HepG2 (cell line): ENCODE measurements around the gene MTCP1.

Experiments used
- EZH2 ChIP-seq: conservative IDR thresholded peaks from 2 replicates; pipeline ENCODE4 v1.6.1; 2012; ENCODE audit warnings: mild to moderate bottlenecking, low read depth, low read length, moderate library complexity
- POLR2A ChIP-seq, 2 experiments: IDR thresholded peaks; 2 replicates each; pipeline ENCODE4 v1.6.1; 2011; ENCODE audit warnings: low read depth in 2 of 2, low read length in 2 of 2, mild to moderate bottlenecking in 1 of 2, moderate library complexity in 1 of 2; ENCODE audit not compliant: insufficient read depth in 1 of 2
- POLR2AphosphoS5 ChIP-seq: IDR thresholded peaks from 2 replicates; pipeline ENCODE4 v1.6.1; 2012; ENCODE audit warnings: low read depth, low read length
- STAG1 ChIP-seq: sonication (generic); formaldehyde crosslinking; IDR thresholded peaks from 2 replicates; pipeline ENCODE4 v1.4.0; 2020; ENCODE audit warnings: missing genetic modification reagents
- ZNF547 ChIP-seq: sonication (generic); formaldehyde crosslinking; IDR thresholded peaks from 2 replicates; pipeline ENCODE4 v1.5.1; 2020; ENCODE audit warnings: mild to moderate bottlenecking, missing genetic modification reagents
- TF ChIP-seq, protein P1 (sequence below): sonication (generic); formaldehyde crosslinking; IDR thresholded peaks from 2 replicates; pipeline ENCODE4 v1.5.0; 2020; ENCODE audit warnings: missing genetic modification reagents, mild to moderate bottlenecking, borderline replicate concordance
- TF ChIP-seq, protein P2 (sequence below): sonication (generic); formaldehyde crosslinking; IDR thresholded peaks from 2 replicates; pipeline ENCODE4 v1.5.1; 2020; ENCODE audit warnings: mild to moderate bottlenecking, missing genetic modification reagents, borderline replicate concordance
- TF ChIP-seq, protein P3 (sequence below): sonication (generic); formaldehyde crosslinking; IDR thresholded peaks from 2 replicates; pipeline ENCODE4 v1.5.0; 2020; ENCODE audit warnings: mild to moderate bottlenecking, missing genetic modification reagents, moderate library complexity

DNA sequence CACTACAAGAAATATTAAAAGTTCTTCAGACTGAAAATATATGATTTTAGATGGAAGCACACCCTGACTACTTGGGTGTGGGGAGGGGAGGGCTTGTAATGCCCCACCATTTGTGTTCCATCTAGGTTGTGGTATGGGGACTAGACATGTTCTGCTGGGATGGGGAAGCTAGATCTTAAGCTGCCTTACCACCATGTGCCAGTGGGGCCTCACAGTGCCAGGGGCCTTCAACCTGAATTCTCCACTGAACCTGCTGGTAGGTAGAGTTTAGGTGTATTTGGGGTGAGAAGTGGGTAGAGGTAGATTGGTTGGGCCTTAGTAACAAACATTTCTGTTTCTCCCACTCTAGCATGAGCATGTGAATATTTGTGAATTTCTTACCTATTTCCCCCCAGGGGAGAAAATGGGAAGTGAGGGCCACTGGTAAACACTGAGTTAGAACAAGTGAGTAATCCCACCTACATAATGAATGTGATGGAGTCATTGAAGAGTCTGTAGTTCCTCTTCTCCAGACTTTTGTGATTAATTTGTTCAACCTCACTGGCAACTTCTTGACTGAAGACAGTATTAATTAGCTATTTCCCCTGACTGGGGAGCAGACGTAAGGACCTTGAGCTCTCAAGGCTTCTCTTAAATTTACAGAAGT, 44.4 kb upstream of the MTCP1 start:
- TF ChIP-seq POLR2A (IDR thresholded peaks at IDR 0.05; ENCODE audit: insufficient read depth in 1 of 2, low read depth in 2 of 2, low read length in 2 of 2), result no peak
- TF ChIP-seq, protein P1, sequence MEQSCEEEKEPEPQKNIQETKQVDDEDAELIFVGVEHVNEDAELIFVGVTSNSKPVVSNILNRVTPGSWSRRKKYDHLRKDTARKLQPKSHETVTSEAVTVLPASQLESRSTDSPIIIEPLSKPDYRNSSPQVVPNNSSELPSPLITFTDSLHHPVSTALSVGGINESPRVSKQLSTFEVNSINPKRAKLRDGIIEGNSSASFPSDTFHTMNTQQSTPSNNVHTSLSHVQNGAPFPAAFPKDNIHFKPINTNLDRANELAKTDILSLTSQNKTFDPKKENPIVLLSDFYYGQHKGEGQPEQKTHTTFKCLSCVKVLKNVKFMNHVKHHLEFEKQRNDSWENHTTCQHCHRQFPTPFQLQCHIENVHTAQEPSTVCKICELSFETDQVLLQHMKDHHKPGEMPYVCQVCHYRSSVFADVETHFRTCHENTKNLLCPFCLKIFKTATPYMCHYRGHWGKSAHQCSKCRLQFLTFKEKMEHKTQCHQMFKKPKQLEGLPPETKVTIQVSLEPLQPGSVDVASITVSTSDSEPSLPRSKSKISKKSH (CRISPR knock-in tag), result no peak
- TF ChIP-seq EZH2, result no peak
- TF ChIP-seq ZNF547 (CRISPR knock-in tag), result no peak
- TF ChIP-seq, protein P2, sequence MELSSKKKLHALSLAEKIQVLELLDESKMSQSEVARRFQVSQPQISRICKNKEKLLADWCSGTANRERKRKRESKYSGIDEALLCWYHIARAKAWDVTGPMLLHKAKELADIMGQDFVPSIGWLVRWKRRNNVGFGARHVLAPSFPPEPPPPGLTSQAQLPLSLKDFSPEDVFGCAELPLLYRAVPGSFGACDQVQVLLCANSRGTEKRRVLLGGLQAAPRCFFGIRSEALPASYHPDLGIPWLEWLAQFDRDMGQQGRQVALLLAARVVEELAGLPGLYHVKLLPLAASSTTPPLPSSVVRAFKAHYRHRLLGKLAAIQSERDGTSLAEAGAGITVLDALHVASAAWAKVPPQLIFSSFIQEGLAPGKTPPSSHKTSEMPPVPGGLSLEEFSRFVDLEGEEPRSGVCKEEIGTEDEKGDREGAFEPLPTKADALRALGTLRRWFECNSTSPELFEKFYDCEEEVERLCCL, result no peak
- no peak for TF ChIP-seq POLR2AphosphoS5
- TF ChIP-seq, protein P3, sequence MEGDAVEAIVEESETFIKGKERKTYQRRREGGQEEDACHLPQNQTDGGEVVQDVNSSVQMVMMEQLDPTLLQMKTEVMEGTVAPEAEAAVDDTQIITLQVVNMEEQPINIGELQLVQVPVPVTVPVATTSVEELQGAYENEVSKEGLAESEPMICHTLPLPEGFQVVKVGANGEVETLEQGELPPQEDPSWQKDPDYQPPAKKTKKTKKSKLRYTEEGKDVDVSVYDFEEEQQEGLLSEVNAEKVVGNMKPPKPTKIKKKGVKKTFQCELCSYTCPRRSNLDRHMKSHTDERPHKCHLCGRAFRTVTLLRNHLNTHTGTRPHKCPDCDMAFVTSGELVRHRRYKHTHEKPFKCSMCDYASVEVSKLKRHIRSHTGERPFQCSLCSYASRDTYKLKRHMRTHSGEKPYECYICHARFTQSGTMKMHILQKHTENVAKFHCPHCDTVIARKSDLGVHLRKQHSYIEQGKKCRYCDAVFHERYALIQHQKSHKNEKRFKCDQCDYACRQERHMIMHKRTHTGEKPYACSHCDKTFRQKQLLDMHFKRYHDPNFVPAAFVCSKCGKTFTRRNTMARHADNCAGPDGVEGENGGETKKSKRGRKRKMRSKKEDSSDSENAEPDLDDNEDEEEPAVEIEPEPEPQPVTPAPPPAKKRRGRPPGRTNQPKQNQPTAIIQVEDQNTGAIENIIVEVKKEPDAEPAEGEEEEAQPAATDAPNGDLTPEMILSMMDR (CRISPR knock-in tag), result no peak
- no peak for TF ChIP-seq STAG1 (CRISPR knock-in tag)
